ENCODE results near the gene CYP27A1. TPM values are rescaled to one million over a fixed set of nuclear protein-coding genes. Genes with fewer than 3 reads are reported as not detected.

Gene CYP27A1
- total and polyA plus RNA-seq, 9 of the 15 experiments (the other 6 are each of a cell fraction or from before 2014, with no cell fraction given): 0.20 TPM; not detected in 8

GRCh38 chr2:218829868-218830451 lies 48.0 kb downstream of the CYP27A1 start:
- in situ Hi-C loops (cut with MboI) (no loop called here), intact Hi-C loops (cut with micrococcal nuclease) (no loop called here)
- no TSS peak for BruUV-seq (replicated peaks)
- H3K9me3 ChIP-seq (replicated peaks; ENCODE audit: control insufficient read depth, insufficient read depth, low read depth, low read length): no peaks in the 10 kb centered on the region
- DNase-seq (ENCODE audit: extremely low read depth in 1 of 4, low spot score in 3 of 4) (no peak), FAIRE-seq (no peak), ATAC-seq (peak; percentile 28; the same call in 2 of the 3 replicates)
- no peak overlapping the region for H2AFZ ChIP-seq (ENCODE audit: low read depth, low read length)
- H3K79me2 ChIP-seq (ENCODE audit: control insufficient read depth, insufficient read depth, low read length): no peaks in the 10 kb centered on the region
- H3K4me3 ChIP-seq: no peak overlapping the region
- H3K9ac ChIP-seq (ENCODE audit: insufficient read depth in 1 of 2, low read depth in 2 of 2, low read length in 2 of 2): no peak overlapping the region
- no peak overlapping the region for H3K4me2 ChIP-seq (ENCODE audit: insufficient read depth, low read length)
- 7% methylated on average over 17 of the region's 17 CpGs for WGBS (ENCODE audit: insufficient coverage, low coverage, missing lambda C conversion rate)
- no peaks in the 10 kb centered on the region for H3K36me3 ChIP-seq (ENCODE audit: control insufficient read depth, insufficient read depth, low read length)
- peaks cover 4 to 70% of the 10 kb centered on the region in 2 experiments; a peak in 3 of 5 replicates for H3K27me3 ChIP-seq (ENCODE audit: control insufficient read depth in 2 of 2, insufficient read depth in 2 of 2, low read length in 2 of 2)
- peaks cover 0 to 10% of the 10 kb centered on the region in 2 experiments; a peak in 1 of 5 replicates for H3K4me1 ChIP-seq (replicated peaks in 1 of 2; ENCODE audit: control insufficient read depth in 2 of 2, insufficient read depth in 2 of 2, low read length in 2 of 2)
- ChIA-PET POLR2A (interaction anchor here (1.3 kb wide), 1 partner anchor 8 kb away, joined by 3 read pairs; no protein-coding TSS in a partner anchor), CTCF (ENCODE audit: low intra/inter-chr PET ratio) (no interaction called here)
- TF ChIP-seq ZNF24 (IDR thresholded peaks at IDR 0.05): no peak
- no peak for TF ChIP-seq SAP30 (IDR thresholded peaks at IDR 0.05; ENCODE audit: borderline replicate concordance, insufficient read depth, low read depth, low read length, poor library complexity, severe bottlenecking)
- no peak for TF ChIP-seq ATF7 (IDR thresholded peaks at IDR 0.05)
- TF ChIP-seq ZFP30 (CRISPR knock-in tag; IDR thresholded peaks at IDR 0.05; ENCODE audit: borderline replicate concordance): no peak
- TF ChIP-seq PURB (CRISPR knock-in tag; IDR thresholded peaks at IDR 0.05; ENCODE audit: low read depth): no peak
- no peak for TF ChIP-seq MEF2A (IDR thresholded peaks at IDR 0.05; ENCODE audit: control insufficient read depth, low read depth, low read length)
- TF ChIP-seq USF2 (CRISPR knock-in tag; IDR thresholded peaks at IDR 0.05): no peak
- TF ChIP-seq ZNF589 (CRISPR knock-in tag; IDR thresholded peaks at IDR 0.05; ENCODE audit: low read depth): no peak
- no peak for TF ChIP-seq MYC (IDR thresholded peaks at IDR 0.05; ENCODE audit: low read depth, low read length)
- TF ChIP-seq MYC (CRISPR knock-in tag; IDR thresholded peaks at IDR 0.05; ENCODE audit: borderline replicate concordance, low read depth): no peak
- no peaks in the 10 kb centered on the region for H4K20me1 ChIP-seq (replicated peaks; ENCODE audit: control insufficient read depth, insufficient read depth, low read length)
- H3K27ac ChIP-seq (ENCODE audit: extremely low read depth, low read depth, low read length): no peak overlapping the region
- no peaks in the 10 kb centered on the region for H3K9me1 ChIP-seq (ENCODE audit: control insufficient read depth, insufficient read depth, low read length)

All from K562 (cell line).